ENCODE measurements around the gene GOSR2.

GOSR2 gene

DNA sequence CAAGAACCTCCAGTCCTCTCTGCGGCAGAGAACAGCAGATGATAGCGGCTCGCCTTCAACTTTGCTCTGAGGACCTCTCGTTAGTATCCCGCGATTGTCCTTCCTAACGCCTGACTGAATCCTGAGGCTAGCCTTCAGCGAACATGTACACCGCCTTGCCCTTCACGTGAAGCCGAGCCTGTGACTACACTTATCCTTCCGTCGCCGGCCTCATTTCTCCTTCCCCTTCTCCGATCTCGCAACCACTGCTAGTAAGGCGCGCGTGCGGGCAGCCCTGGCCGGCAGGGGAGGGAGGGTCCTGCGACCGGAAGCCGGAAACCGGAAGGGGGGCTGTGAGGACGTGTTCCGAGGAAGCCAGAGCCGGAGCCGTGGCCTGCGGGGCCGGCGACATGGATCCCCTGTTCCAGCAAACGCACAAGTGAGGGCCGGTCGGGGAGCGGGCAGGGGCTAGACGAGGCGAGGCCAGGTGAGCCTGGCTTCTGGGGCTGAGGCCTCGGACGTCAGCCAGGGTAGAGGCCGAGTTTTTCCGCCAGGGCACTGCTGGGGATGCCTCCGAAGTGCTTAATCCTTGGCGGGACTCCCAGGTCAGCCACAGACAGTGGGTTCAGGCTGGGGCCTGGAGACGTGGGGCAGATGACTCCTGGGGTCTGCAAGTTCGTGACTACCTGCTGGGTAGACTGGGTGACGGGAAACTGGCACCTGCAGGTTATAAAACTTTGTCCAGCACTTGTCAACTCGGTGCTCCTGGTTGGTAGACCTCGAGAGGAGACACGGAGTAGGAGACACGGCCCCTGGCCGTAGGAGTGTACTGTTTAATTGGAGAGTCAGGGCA is at the start of gene GOSR2:
TSS of gene GOSR2 (plus strand) at position 357 of the 832 bp plus-strand sequence. CDS start at position 390, 33 bp downstream.
- peak; percentile 88 for DNase-seq

DNA sequence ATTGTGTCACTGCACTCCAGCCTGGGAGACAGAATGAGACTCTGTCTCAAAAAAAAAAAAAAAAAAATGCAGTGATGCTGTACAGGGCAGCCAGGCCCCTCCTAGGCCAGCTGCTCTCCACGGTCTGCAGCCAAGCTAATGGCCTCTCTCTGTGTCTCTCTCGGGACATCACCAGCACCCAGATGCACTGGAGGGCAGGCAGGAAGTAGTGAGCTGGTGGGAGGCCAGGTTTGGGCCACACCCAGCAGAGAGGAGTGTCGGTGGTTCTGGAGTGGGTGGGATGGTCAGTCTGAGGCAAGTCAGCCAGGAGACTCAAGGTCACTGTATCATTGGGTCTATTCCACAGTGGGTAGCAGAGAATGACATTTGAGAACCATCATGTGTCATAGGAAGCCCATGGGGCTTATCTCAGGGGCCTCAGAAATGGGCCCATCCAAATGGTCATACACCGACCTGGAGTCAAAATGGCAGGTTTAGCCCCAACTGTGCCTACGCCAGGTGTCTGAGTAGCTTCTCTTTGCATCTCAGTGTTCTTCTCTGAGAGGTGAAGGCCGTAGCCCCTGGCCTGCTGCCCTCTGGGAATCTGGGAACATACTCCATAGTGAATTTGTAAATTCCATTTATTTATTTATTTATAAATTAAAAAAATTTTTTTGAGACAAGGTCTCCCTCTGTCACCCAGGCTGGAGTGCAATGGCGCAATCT is 48.9 kb upstream of the GOSR2 start:
- DNase-seq: no peak

DNA sequence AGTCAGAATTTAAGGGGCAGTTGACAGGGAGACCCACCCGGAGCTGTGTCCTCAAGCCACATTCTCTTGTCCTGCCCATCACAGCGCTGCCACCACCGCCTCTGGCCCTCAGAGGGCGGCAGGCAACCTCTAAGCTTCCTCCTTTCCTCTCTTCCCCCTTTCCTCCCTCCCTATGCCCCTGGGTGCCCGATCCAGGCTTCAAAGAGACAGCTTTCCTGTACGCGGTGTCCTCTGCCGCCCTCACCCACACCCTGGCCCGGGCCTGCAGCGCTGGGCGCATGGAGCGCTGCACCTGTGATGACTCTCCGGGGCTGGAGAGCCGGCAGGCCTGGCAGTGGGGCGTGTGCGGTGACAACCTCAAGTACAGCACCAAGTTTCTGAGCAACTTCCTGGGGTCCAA is 48.1 kb upstream of the GOSR2 start:
- DNase-seq: no peak

DNA sequence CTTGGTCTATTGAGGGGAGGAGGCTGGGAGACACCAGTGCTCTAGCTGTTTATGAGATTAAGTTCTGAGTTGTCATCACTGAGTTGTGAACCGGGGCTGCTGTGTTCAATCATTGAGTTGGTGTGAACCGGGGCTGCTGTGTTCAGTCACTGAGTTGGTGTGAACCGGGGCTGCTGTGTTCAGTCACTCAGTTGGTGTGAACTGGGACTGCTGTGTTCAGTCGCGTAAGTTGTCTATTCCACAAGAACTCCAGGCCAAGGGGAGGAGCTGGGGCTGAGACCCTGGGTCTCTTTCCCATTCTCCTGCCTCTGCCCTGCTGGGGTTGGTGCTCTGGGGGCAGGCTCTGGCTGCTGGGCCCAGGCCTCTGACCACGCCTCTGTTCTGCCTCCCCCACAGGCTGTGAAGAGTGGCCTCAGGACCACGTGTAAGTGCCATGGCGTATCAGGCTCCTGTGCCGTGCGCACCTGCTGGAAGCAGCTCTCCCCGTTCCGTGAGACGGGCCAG is 47.1 kb upstream of the GOSR2 start:
- DNase-seq: no peak

DNA sequence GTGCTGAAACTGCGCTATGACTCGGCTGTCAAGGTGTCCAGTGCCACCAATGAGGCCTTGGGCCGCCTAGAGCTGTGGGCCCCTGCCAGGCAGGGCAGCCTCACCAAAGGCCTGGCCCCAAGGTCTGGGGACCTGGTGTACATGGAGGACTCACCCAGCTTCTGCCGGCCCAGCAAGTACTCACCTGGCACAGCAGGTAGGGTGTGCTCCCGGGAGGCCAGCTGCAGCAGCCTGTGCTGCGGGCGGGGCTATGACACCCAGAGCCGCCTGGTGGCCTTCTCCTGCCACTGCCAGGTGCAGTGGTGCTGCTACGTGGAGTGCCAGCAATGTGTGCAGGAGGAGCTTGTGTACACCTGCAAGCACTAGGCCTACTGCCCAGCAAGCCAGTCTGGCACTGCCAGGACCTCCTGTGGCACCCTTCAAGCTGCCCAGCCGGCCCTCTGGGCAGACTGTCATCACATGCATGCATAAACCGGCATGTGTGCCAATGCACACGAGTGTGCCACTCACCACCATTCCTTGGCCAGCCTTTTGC is 46.5 kb upstream of the GOSR2 start:
- peak; percentile 20 for DNase-seq

DNA sequence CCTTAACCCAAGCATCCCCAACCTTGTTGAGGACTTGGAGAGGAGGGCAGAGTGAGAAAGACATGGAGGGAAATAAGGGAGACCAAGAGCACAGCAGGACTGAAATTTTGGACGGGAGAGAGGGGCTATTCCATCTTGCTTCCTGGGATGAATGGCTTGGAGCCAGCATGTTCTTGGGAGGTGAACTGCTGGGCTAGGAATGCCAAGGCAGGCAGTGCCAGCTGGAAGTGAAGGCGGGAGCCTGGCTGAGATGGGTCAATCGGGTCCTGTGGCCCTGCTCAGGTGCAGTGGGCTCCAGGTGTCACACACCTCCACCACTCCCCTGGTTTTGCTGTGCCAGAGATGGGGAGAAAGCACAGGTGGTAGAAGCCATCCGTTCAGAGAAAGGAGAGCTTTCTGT is 46.0 kb upstream of the GOSR2 start:
- no peak for DNase-seq

DNA sequence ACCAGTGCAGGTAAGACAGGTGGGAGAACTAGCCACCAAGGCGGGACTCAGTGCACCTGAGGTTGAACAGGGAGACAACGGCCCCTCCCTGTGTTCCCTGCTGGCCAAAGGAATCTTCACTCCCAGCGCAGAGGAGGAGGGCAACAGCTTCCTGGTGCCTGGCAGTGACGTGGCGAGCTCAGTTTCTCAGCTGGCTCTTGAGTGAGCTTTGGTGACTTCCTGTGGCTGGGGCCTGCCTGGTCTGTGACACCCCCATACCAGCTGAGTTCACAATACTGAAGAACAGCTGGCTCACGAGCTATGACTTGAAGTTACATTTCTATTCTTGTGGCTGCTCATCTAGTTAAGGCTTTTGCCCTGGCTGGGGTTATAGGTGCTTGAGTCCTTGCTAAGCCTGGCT is 45.5 kb upstream of the GOSR2 start:
- no peak for DNase-seq

DNA sequence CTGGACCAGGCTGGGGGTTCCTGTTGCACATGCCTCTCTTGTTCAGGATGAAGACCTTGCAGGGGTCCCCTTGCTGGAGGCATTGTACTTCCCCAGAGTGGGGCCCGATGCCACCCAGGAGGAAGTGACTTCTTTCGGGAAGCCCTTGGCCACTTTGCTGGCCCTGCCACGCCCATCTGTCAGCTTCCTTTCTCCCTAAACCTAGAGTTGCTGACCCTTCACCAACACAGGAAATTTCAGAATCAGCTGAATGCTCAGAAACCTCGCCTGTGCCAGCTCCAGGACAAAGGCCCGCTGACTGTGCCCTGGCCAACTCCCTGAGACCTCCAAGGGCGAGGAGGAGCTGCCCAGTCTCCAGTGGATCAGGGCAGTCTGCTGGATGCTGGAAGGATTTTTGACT is 44.9 kb upstream of the GOSR2 start:
- DNase-seq: no peak

DNA sequence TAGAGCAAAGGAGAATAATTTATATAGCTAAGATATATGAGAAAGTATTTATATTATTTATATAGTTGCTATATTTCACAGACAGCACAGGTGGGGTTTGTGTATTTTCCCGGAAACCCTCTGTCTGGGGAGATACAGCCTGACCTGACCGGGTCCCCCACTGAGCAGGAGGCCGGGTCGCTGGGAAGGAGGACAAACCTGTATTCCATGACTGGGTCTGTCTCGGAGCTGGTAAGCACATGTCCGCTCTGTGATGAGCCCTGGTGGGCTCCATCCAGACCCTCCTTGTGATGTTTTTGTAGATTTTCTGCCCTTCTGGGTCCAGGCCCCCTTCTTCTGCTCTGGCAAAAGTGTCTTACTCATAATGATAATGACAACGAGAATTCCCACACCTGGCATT is 43.9 kb upstream of the GOSR2 start:
- no peak for DNase-seq

DNA sequence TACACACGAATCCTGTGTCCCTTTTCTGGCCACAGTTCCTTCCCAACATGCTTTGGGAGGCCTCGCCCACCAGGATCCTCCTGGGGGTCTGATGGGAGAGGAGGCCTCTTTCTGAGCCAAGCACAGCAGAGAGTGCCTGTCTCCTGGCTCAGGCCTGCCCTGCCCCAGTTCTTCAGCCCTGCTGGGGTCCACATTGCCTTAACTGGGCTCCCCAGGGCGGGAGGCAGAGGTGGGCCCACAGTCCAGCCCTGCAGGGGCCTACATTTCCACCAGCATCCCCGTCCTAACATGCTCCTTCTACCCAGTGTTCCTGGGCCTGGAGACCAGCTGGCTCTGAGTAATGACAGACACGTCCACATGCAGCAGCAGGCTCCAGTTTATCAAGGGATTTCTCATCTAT is 41.9 kb upstream of the GOSR2 start:
- DNase-seq: no peak

DNA sequence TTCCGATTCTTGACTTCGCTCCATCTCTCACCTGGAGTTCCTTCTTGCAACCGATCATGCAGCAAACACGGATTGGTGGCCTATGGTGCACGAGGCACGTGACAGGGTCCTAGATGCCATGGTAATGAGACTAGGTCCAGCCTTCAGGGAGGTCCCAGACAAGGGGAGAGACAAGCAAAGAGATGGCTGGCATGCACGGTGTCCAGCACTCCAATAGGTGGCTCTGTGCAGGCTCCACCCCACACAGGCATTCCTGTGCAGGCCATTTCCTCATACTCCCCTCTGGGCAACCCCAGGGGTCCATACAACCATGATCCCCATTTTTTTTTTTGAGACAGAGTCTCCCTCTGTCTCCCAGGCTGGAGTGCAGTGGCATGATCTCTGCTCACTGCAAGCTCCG is 40.3 kb upstream of the GOSR2 start:
- DNase-seq: no peak

DNA sequence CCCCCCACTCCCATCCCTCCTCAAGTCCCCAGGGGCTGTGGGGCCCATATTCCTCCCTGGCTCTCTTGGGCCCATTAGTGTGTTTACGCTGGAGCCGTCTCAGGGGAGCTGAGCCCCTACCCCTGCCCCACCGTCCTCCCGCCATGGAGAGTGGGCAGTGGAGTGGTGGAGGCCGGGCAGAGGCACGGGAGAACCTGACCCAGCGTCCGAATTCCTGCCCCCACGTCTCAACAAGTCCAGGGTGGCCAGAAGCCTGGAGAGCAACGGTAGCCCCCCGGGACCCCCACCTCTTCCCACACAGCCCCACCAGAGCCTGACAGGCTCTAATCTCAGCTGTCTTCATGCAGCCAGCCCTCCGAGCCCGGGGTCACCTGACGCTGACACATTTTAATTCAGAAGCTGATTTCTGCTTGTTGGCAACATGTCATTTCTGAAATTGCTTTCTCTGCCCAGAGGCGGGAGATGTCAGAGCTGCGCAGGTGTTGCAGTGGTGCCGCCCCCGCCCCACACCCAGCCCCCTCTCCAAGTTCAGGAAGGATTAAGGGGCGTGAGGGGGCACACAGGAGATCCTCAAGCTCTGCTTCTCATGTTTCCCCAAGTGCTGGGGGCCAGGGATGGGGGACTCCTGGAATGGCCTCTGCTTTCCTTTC is 39.0 kb upstream of the GOSR2 start:
- DNase-seq: no peak

DNA sequence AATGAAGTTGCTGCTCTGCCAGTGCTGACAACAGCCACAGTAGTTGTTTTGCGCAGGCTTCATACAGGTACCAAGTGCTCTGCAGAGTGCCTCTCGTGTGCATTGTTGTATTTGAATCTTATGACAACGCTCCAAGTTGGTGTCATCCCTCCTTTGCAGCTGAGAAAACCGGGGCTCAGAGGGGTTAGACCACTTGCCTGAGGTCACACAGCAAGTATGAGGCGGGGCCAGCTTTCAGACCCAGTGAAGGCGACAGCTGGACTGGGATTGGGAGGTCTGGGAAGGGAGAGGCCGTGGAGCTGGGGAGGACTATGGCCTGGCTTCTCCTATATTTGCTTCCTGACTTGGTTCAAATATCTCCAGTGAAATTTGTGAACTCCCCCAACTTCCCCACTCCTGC is 38.4 kb upstream of the GOSR2 start:
- no peak for DNase-seq

DNA sequence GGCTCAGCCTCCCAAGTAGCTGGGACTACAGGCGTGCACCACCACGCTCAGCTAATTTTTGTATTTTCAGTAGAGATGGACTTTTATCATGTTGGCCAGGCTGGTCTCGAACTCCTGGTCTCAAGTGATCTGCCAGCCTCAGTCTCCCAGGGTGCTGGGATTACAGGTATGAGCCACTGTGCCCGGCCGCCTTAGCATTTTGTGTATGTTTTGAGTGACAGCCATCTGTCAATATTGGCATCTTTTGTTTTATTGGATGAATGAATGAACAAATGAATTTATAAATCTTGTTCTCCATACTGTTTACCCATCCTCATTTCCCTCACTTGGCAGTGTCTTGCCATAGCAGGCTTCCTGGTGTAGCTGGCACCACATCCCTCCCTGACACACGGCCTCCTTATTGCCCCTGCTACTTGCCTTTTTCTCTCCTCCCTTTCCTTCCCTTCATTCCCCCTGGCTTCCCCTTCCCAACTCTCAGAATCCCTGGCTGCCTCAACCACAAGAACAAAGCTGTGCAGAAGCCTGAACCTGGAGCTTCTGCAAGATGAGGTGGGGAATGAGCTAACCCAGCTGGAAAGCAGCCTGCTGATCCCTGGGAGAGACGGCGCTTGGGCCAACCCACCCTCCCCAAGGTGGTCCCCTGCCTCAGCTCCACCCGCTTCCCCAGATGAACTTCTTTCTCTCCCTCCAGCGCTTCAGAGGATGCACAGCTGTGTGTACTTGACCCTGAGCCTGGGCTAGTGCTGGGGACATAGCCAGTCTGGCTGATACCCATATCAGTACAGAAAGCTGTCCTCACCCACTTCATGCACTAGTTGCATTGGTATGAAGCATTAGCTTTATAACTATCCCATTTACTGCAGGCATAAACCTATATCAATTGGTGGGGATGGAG is 37.3 kb upstream of the GOSR2 start:
- no peak for DNase-seq

DNA sequence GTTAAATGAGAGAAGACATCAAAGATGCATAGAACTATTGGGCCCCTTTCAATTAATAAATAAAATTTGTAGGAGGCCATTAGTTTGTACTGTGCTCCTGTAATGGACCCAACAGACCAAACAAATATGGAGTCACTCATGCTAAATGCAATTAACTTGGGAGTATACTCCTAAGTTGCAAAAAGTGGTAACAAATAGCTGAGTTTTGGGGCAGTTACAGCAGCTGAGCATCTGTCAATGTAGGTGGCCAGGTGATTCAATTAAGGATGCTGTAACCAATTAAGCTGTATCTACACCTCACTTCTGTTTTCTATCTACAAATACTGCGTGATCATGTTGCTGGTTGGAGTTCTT is 36.7 kb upstream of the GOSR2 start:
- no peak for DNase-seq

DNA sequence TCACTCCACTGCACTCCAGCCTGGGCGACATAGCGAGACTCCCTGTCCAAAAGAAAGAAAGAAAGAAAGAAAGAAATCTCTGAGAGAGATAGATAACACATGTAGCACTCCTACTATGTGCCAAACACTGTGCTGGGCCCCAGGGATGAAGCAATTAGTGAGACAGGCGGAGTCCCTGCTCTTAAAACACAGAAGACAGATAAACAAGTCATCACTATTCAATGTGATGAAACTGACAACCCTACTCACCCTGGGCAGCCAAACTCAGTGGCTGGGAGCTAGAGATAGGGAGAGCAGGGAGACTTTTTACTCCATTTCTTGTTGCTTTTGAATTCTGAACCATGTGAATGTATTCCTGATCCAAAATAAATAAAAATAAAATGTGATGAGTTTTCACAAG is 35.2 kb upstream of the GOSR2 start:
- DNase-seq: no peak

DNA sequence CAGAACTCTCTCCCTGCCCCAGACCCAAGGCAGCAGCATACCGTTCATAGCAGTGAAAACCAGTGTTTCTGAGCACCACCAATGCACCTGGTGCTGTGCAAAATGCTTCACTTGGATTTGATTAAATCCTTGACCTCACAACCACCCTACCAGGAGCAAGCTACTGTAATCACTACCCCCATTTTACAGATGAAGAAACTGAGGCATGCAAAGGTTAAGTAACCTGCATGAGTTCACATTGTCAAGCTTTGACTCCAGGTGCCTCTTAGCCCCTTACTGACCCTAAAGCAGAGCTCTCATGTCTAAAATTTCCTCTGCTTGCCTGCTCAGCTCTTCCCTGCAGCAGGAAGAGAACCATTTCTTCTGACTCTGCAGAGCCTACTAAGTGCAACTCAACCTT is 34.2 kb upstream of the GOSR2 start:
- DNase-seq: no peak

DNA sequence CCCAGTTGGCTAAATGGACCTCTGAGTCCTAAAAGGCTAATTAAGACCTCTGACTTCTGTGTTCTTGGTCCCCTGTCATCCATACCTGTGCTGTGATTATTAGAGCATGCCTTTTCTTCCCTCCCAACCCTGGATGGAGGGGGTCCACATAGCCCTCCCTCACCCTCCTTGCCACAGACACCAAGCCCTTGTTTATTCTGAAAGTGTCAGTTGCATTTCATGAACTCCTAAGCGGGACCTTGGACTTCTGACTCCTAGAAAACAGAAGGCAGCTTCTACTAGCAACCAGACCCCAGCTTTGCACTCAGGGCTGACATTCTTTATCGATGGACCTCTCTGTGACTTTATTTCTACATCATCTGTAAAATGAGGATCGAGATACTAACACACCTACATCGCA is 33.4 kb upstream of the GOSR2 start:
- DNase-seq: no peak

DNA sequence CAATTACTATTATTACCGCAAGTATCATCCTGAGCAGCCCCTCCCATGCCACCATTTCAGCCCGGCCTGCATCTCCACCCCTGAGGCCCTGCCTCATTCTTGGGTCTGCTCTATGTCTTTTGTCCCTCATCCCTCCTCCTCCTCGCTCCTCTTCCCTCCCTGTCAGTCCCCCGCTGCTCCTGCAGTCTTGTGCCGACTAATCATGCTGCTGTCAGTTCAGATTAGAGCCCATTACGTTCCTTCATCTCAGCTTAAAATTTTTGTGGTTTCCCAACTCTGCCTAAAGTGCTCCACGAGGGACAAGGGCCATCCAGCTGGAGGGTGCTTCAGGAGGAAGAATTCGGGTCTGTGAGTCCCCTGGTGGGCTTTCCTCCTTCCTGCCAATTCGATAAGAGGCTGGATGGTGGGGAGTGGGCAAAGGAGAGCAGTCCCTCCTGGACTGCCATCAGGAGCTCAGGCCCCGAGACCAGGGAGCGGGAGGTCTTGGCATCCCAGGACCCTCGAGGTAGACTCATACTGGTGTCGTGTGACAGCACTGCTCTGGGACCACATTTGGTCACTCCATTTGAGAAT is 32.9 kb upstream of the GOSR2 start:
- no peak for DNase-seq

DNA sequence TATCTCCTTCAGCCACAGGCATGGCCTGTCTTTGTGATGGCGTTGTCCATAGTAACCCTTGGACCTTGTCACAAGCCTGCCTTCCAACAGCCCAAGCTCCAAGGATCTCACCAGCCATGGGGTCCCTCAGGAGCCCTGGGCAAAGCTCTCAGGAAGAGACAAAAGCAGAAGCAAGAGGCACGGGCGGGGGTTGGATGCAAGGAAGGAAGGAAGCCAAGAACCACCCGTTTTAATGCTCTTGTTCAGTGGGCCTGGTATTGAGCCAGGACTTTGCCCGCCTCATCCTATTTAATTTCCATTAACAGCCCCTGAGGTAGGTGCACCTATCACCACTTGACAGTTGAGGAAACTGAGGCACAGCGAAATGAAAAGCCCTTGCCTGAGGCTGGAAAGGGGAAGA is 32.3 kb upstream of the GOSR2 start:
- DNase-seq: no peak

DNA sequence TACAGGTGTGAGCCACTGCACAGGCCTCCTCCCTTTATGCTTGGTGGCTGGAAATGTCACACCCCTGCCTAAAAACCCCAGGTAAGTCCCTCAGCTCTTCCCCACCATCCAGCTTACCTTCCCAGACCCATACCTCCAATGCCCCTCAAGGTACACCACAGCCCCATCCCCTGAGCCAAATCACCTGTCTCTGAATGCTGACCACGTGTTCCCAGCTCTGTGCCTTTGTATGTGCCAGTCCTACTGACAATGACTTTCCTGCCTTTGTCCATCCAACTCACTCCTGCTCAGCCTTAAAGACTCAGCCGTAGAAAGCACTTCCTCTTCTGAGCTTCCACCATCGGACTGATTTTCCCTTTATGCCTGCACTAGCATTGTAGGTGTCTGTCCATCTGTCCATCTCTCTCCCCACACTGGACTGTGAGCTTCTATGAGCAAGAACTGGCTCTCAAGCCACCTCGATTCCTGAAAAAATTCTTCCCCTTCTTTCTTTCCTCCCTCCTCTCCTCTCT is 30.7 kb upstream of the GOSR2 start:
- no peak for DNase-seq

DNA sequence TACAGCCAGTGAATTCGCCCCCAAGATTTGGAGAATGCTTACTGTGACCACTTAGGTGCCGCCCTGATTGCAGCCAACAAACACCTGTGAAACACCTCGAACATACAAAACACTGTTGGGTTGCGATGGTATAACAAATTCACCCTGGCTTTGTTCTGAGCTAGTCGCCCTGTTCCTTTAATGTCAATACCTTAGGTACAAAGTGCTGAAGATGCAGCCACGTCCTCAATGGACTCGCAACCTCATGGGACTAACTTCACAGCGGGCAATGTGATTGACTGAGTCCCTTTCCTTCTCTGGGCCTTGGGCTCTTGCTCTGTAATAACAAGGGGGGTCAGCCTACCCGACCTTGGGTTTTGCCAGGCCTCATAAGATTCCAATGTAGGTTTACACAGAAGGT is 28.9 kb upstream of the GOSR2 start:
- no peak for DNase-seq
